GF-D8 (cell line): ENCODE data around the gene PTGR1.
"Not testable (repeated sequence)": the region's sequence is repeated elsewhere in the genome, so short reads cannot be mapped to it uniquely, and the experiment has no call there.

Source experiments
- DNase-seq: peaks from one replicate; lab custom pipeline; 2025; lab: John Stamatoyannopoulos, UW

The PTGR1 gene

GRCh38 chr9:111599092-111599954 lies at the start of gene PTGR1:
Gene PTGR1 (minus strand): TSS chr9:111599647. CDS start chr9:111597422, 2,225 bp downstream.
- DNase-seq: no peak

GRCh38 chr9:111649016-111649415 lies 49.6 kb upstream of the PTGR1 start:
- DNase-seq: no peak

GRCh38 chr9:111648066-111648465 lies 48.6 kb upstream of the PTGR1 start:
- DNase-seq: no peak

GRCh38 chr9:111646417-111646816 lies 47.0 kb upstream of the PTGR1 start:
- DNase-seq: no peak

GRCh38 chr9:111645806-111646205 lies 46.4 kb upstream of the PTGR1 start:
- DNase-seq: no peak

GRCh38 chr9:111644195-111644772 lies 44.8 kb upstream of the PTGR1 start:
- DNase-seq: no peak

GRCh38 chr9:111637421-111637950 lies 38.0 kb upstream of the PTGR1 start:
- DNase-seq: no peak

- no peak for DNase-seq
Observed at GRCh38 chr9:111634860-111635259, 35.4 kb upstream of the PTGR1 start.

GRCh38 chr9:111633389-111633736 lies 33.9 kb upstream of the PTGR1 start:
- DNase-seq: no peak

GRCh38 chr9:111632695-111633388 lies 33.4 kb upstream of the PTGR1 start:
- no peak for DNase-seq

GRCh38 chr9:111632060-111632459 lies 32.6 kb upstream of the PTGR1 start:
- DNase-seq: peak; percentile 7

GRCh38 chr9:111631214-111631971 lies 31.9 kb upstream of the PTGR1 start, which contains the start of gene DNAJC25:
Gene DNAJC25 (plus strand): TSS chr9:111631334. CDS start chr9:111631408, 74 bp downstream.
- peak; percentile 96 for DNase-seq

GRCh38 chr9:111630964-111631213 lies 31.4 kb upstream of the PTGR1 start:
- DNase-seq: no peak

- DNase-seq: no peak
Observed at GRCh38 chr9:111630182-111630963, 30.9 kb upstream of the PTGR1 start.

- DNase-seq: no peak
Observed at GRCh38 chr9:111628411-111628810, 29.0 kb upstream of the PTGR1 start.

- no peak for DNase-seq
Observed at GRCh38 chr9:111627260-111627963, 28.0 kb upstream of the PTGR1 start.

GRCh38 chr9:111622626-111623025 lies 23.2 kb upstream of the PTGR1 start:
- DNase-seq: no peak

GRCh38 chr9:111621895-111622480 lies 22.5 kb upstream of the PTGR1 start:
- DNase-seq: no peak

- not testable (repeated sequence) for DNase-seq
Observed at GRCh38 chr9:111617349-111617748, 17.9 kb upstream of the PTGR1 start.

GRCh38 chr9:111615928-111616327 lies 16.5 kb upstream of the PTGR1 start:
- DNase-seq: no peak
